Gastrocnemius medialis (tissue), 4 donors: Measurements from ENCODE around the gene PCSK6.
"Not testable (repeated sequence)": the region's sequence is repeated elsewhere in the genome, so short reads cannot be mapped to it uniquely, and the experiment has no call there.

Source experiments
- CTCF ChIP-seq, 5 experiments: fragments of 450-650 bp in 3 of 5; fragments of 200-600 bp in 2 of 5; sonication (generic) in 2 of 5; IDR thresholded peaks in 4 of 5; conservative IDR thresholded peaks in 1 of 5; 1 replicate in 4 of 5; 2 replicates in 1 of 5; pipeline ENCODE4 v1.5.1; 2016 to 2019; ENCODE audit warnings: antibody characterized with exemption in 5 of 5, mild to moderate bottlenecking in 3 of 5, moderate library complexity in 3 of 5
- POLR2A ChIP-seq, 2 donors: fragments of 450-650 bp; IDR thresholded peaks; one replicate each; pipeline ENCODE4 v1.6.1; 2017; ENCODE audit warnings: antibody characterized with exemption in 2 of 2, mild to moderate bottlenecking in 2 of 2, moderate library complexity in 2 of 2

- not testable (repeated sequence) for TF ChIP-seq CTCF (IDR thresholded peaks at IDR 0.05 in 4 of 5, conservative IDR thresholded peaks at IDR 0.05 in 1 of 5); POLR2A (IDR thresholded peaks at IDR 0.05)
Observed at GRCh38 chr15:101356512-101357172, 132.9 kb downstream of the PCSK6 start.
